B cell (primary cell): ENCODE data around the gene MACO1. TPM values are rescaled to one million over a fixed set of nuclear protein-coding genes. Genes with fewer than 3 reads are reported as not detected.
A peak's percentile ranks its signal among the peaks of the same experiment; 100 is the strongest.
"Not testable (repeated sequence)": the region's sequence is repeated elsewhere in the genome, so short reads cannot be mapped to it uniquely, and the experiment has no call there.

Experiments
- ATAC-seq: fragments of 200-7000 bp; cut with Tn5 transposase; one replicate; pipeline ENCODE4 v1.10.0; 2021; ENCODE audit warnings: low read depth, mild to moderate bottlenecking, moderate number of reproducible peaks, moderate library complexity
- CTCF ChIA-PET: fragments of 350-600 bp; sonication (Branson Sonifier 250); formaldehyde crosslinking; loops from one replicate; lab custom pipeline; 2021; ENCODE audit warnings: antibody characterized with exemption, inconsistent platforms; lab: Charles Lee
- POLR2A ChIA-PET: fragments of 350-600 bp; sonication (Branson Sonifier 250); formaldehyde crosslinking; loops from one replicate; lab custom pipeline; 2021; ENCODE audit warnings: antibody characterized with exemption; lab: Charles Lee
- DNase-seq: peaks from one replicate; pipeline ENCODE4 v3.0.0; 2013
- H2AFZ ChIP-seq: 2 replicates; pipeline ENCODE4 v1.6.1; 2012; ENCODE audit warnings: mild to moderate bottlenecking, low read depth, low read length; ENCODE audit not compliant: insufficient read depth, poor library complexity, severe bottlenecking
- H3K27ac ChIP-seq, 2 donors: 1 replicate in 1 of 2; 2 replicates in 1 of 2; pipeline ENCODE4 v1.5.1; 2012 to 2013; ENCODE audit warnings: low read length in 2 of 2, mild to moderate bottlenecking in 2 of 2, moderate library complexity in 1 of 2
- H3K27me3 ChIP-seq, 4 experiments: fragments of 200-600 bp in 1 of 4; sonication (generic) in 1 of 4; replicated peaks in 1 of 4; 1 replicate in 2 of 4; 2 replicates in 2 of 4; pipeline versions ENCODE4 v1.6.1 to v1.7.0; 2013 to 2016; ENCODE audit warnings: low read length in 3 of 4, mild to moderate bottlenecking in 2 of 4, mixed read lengths in 1 of 4, moderate library complexity in 1 of 4; ENCODE audit not compliant: insufficient read depth in 4 of 4, control insufficient read depth in 3 of 4; ENCODE audit errors: control extremely low read depth in 1 of 4
- H3K36me3 ChIP-seq, 2 experiments: replicated peaks in 1 of 2; 1 replicate in 1 of 2; 2 replicates in 1 of 2; pipeline versions ENCODE4 v1.6.1 to v1.7.1; 2013; ENCODE audit warnings: low read length in 1 of 2; ENCODE audit not compliant: insufficient read depth in 2 of 2, control insufficient read depth in 1 of 2; ENCODE audit errors: control extremely low read depth in 1 of 2, extremely low read depth in 1 of 2
- H3K4me1 ChIP-seq, 2 donors: fragments of 200-600 bp in 1 of 2; sonication (generic) in 1 of 2; 1 replicate in 1 of 2; 2 replicates in 1 of 2; pipeline versions ENCODE4 v1.5.1 to v1.6.1; 2013 to 2017; ENCODE audit warnings: low read length in 2 of 2; ENCODE audit not compliant: control insufficient read depth in 2 of 2, insufficient read depth in 2 of 2
- H3K4me2 ChIP-seq: replicated peaks from 2 replicates; pipeline ENCODE3; 2012; ENCODE audit warnings: mild to moderate bottlenecking, low read depth, low read length; ENCODE audit not compliant: poor library complexity, severe bottlenecking
- H3K4me3 ChIP-seq, 5 experiments: fragments of 200-600 bp in 1 of 5; sonication (generic) in 1 of 5; 1 replicate in 3 of 5; 2 replicates in 2 of 5; pipeline versions ENCODE4 v1.5.1 to v1.7.0; 2011 to 2016; ENCODE audit warnings: low read length in 4 of 5, mild to moderate bottlenecking in 4 of 5, low read depth in 2 of 5, control low read depth in 1 of 5, moderate library complexity in 1 of 5; ENCODE audit not compliant: insufficient read depth in 1 of 5; ENCODE audit errors: control extremely low read depth in 1 of 5, extremely low read depth in 1 of 5
- H3K79me2 ChIP-seq: fragments of 200-600 bp; sonication (generic); one replicate; pipeline ENCODE4 v1.6.0; 2016; ENCODE audit warnings: low read length; ENCODE audit not compliant: control insufficient read depth, insufficient read depth
- H3K9ac ChIP-seq: fragments of 200-600 bp; sonication (generic); 2 replicates; pipeline ENCODE4 v1.6.1; 2017; ENCODE audit warnings: mild to moderate bottlenecking, low read length, moderate library complexity
- H3K9me3 ChIP-seq, 3 donors: one replicate each; pipeline versions ENCODE4 v1.6.1 to v1.7.1; 2013; ENCODE audit warnings: low read length in 2 of 3; ENCODE audit not compliant: control insufficient read depth in 2 of 3, insufficient read depth in 1 of 3; ENCODE audit errors: control extremely low read depth in 1 of 3
- H4K20me1 ChIP-seq: 2 replicates; pipeline ENCODE4 v1.6.0; 2012; ENCODE audit warnings: mild to moderate bottlenecking, low read length; ENCODE audit not compliant: insufficient read depth, control insufficient read depth, poor library complexity, severe bottlenecking
- H3K27ac Mint-ChIP-seq: one replicate; pipeline ENCODE4 v1.8.0; 2021; ENCODE audit warnings: mixed read lengths
- H3K27me3 Mint-ChIP-seq: one replicate; pipeline ENCODE4 v1.8.0; 2021; ENCODE audit warnings: mixed read lengths
- H3K4me1 Mint-ChIP-seq: one replicate; pipeline ENCODE4 v1.8.0; 2021; ENCODE audit warnings: mixed read lengths
- H3K4me3 Mint-ChIP-seq: one replicate; pipeline ENCODE4 v1.8.0; 2021; ENCODE audit warnings: mixed read lengths
- H3K9me3 Mint-ChIP-seq: one replicate; pipeline ENCODE4 v1.8.0; 2022; ENCODE audit warnings: mixed read lengths; ENCODE audit not compliant: insufficient read depth
- EZH2 ChIP-seq: IDR thresholded peaks from 2 replicates; pipeline ENCODE4 v1.6.1; 2012; ENCODE audit warnings: borderline replicate concordance, low read depth, mild to moderate bottlenecking, moderate library complexity, low read length; ENCODE audit not compliant: insufficient read depth, poor library complexity, severe bottlenecking
- WGBS: methylation state at CpG from one replicate; pipeline ENCODE4 v1.1.5; 2013; ENCODE audit warnings: missing lambda C conversion rate; ENCODE audit not compliant: insufficient coverage; 5-methylcytosine and 5-hydroxymethylcytosine counted together
- intact Hi-C: fragments of 100-400 bp; cut with micrococcal nuclease; formaldehyde crosslinking; loops from one replicate; pipeline ENCODE4 v1.10.0; 2022
- polyA minus RNA-seq: library from RNA; depleted of rRNA, polyadenylated mRNA; stranded (reverse); fragments of >200 nt; gene quantifications from 2 replicates; pipeline ENCODE4 v1.2.3, GENCODE V29; 2012
- polyA plus RNA-seq: library from polyadenylated mRNA; depleted of rRNA; stranded (reverse); fragments of >200 nt; gene quantifications from 2 replicates; pipeline ENCODE4 v1.2.3, GENCODE V29; 2012
- total RNA-seq, 2 donors: library from RNA; stranded (reverse); fragments of 120-200 nt in 1 of 2; gene quantifications; 1 replicate in 1 of 2; 2 replicates in 1 of 2; pipeline versions ENCODE4 v1.2.3 to v1.2.4, GENCODE V29; 2013 to 2022
- TF ChIP-seq, protein P1 (sequence below): fragments of 200-600 bp; IDR thresholded peaks from one replicate; pipeline ENCODE4 v1.8.0; 2022; ENCODE audit warnings: antibody characterized with exemption, mild to moderate bottlenecking

The MACO1 gene, protein sequence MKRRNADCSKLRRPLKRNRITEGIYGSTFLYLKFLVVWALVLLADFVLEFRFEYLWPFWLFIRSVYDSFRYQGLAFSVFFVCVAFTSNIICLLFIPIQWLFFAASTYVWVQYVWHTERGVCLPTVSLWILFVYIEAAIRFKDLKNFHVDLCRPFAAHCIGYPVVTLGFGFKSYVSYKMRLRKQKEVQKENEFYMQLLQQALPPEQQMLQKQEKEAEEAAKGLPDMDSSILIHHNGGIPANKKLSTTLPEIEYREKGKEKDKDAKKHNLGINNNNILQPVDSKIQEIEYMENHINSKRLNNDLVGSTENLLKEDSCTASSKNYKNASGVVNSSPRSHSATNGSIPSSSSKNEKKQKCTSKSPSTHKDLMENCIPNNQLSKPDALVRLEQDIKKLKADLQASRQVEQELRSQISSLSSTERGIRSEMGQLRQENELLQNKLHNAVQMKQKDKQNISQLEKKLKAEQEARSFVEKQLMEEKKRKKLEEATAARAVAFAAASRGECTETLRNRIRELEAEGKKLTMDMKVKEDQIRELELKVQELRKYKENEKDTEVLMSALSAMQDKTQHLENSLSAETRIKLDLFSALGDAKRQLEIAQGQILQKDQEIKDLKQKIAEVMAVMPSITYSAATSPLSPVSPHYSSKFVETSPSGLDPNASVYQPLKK
- total RNA-seq: 20.7 and 21.2 TPM in 2 replicates
- 26.1 TPM for total RNA-seq (2013)
- polyA plus RNA-seq: 4.9 and 7.5 TPM in 2 replicates
- 11.0 and 13.8 TPM in 2 replicates for polyA minus RNA-seq

DNA sequence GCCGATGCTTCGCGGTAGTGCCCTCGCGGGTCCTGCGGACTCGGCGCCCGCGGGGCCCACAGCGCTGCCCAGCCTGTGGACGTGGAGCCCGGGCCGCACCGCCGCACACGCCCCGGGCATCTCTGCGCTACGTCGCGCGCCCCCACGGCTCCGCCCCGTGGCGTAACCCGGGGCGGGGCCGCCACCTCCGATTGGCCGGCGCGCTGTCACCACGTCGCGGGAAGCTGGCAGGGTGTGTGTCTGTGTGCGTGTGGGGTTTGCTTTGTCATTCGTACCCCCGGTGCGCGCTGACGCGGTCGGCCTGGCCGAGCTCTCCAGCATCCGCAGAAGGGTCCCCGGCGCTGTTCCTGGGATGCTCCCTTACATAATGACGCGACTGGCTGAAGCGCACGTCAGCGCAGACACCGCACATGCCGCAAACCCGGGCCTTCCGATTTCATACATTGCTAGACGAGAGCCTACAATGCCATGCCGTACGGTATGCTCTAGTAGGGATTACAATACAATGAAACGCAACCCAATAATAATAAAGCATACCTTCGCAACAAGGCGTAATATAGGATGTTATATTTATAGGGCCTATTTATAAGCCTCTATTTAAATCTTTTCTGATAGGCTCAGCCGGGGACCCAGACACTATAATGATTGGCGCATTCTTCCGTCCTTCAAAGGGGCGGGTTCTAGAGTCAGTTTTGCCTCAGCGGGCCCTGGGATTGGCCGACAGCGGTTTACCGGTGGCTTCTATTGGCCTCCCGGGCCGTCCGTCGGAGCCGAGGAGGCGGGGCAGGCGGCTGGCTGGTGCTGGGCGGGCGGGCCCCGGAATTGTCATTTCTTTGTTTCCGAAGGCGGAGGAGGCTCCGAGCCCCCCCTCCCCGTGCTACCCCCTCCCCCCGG, at the start of gene MACO1:
MACO1 (plus strand) TSS at position 825 of the 894 bp plus-strand sequence. CDS start 202 bp downstream, outside the sequence.
- Histone ChIP-seq H3K4me2 (peak within 1 kb of the TSS; percentile 78), H3K4me3 (peak within 1 kb of the TSS; percentile 75 to 100 (median 98)), H3K36me3 (no peaks in the 10 kb centered on the region), H3K79me2 (peaks cover 38% of the 10 kb centered on the region), H3K9me3 (no peaks in the 10 kb centered on the region), H3K4me1 (peaks cover 13 to 28% of the 10 kb centered on the region in 2 donors), H3K27ac (peak within 1 kb of the TSS; percentile 93 to 99), H4K20me1 (peaks cover 9% of the 10 kb centered on the region), H2AFZ (peak within 1 kb of the TSS; percentile 85), H3K9ac (peak within 1 kb of the TSS; percentile 83), H3K27me3 (no peaks in the 10 kb centered on the region)
- TF ChIP-seq EZH2: no peak
- TF ChIP-seq, protein P1, sequence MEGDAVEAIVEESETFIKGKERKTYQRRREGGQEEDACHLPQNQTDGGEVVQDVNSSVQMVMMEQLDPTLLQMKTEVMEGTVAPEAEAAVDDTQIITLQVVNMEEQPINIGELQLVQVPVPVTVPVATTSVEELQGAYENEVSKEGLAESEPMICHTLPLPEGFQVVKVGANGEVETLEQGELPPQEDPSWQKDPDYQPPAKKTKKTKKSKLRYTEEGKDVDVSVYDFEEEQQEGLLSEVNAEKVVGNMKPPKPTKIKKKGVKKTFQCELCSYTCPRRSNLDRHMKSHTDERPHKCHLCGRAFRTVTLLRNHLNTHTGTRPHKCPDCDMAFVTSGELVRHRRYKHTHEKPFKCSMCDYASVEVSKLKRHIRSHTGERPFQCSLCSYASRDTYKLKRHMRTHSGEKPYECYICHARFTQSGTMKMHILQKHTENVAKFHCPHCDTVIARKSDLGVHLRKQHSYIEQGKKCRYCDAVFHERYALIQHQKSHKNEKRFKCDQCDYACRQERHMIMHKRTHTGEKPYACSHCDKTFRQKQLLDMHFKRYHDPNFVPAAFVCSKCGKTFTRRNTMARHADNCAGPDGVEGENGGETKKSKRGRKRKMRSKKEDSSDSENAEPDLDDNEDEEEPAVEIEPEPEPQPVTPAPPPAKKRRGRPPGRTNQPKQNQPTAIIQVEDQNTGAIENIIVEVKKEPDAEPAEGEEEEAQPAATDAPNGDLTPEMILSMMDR: no peak
- ChIA-PET CTCF (interaction anchor here (0.6 kb wide), 2 partner anchors 33 to 89 kb away, joined by 3 to 4 read pairs; no protein-coding TSS in a partner anchor), POLR2A (interaction anchor here (0.5 to 2.1 kb wide), 7 partner anchors 9 to 1586 kb away, joined by 3 to 7 read pairs (median 4); partner anchors contain the start of genes RCAN3 and SYF2)
- Mint-ChIP-seq H3K4me1 (peaks cover 37% of the 10 kb centered on the region), H3K27ac (peak within 1 kb of the TSS; percentile 99), H3K9me3 (no peaks in the 10 kb centered on the region), H3K4me3 (peak within 1 kb of the TSS; percentile 99), H3K27me3 (no peaks in the 10 kb centered on the region)
- intact Hi-C loops: loop anchor here (1.0 to 5.0 kb wide), 6 partner anchors 93 to 788 kb away; partner anchors contain the start of genes MAN1C1, SRRM1, SYF2 and TMEM50A
- ATAC-seq (peak; percentile 83), DNase-seq (peak; percentile 97)
- under 1% methylated on average over 70 of the region's 87 CpGs for WGBS

DNA sequence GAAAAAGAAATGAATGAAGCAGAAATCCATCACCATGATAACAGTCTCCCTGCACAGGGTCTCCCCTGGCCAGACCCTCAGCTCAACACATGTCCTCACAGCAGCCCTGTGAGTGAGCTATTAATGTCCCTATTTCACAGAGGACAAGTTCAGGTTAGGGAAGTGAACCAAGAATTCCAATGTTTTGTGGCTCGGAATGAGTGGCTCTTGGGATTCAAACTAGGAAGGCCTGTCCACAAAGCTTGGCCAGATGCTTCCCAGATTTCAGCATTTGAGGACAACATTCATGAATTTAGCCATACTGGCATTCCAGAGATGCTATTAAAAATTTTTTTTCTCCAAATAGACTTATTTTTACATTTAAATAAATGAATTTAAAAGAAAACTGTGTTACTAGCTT, 48.2 kb upstream of the MACO1 start:
- H3K9me3 ChIP-seq, H3K4me1 Mint-ChIP-seq, CTCF ChIA-PET, H3K4me1 ChIP-seq, H3K9ac ChIP-seq, H3K27me3 ChIP-seq, H3K4me3 Mint-ChIP-seq, H3K4me2 ChIP-seq, H3K27ac ChIP-seq, H4K20me1 ChIP-seq, H3K9me3 Mint-ChIP-seq, DNase-seq, H3K79me2 ChIP-seq, POLR2A ChIA-PET, H3K4me3 ChIP-seq, intact Hi-C loops, H3K27ac Mint-ChIP-seq, H2AFZ ChIP-seq, H3K36me3 ChIP-seq, ATAC-seq: not testable (repeated sequence)
- H3K27me3 Mint-ChIP-seq: peaks cover 13% of the 10 kb centered on the region
- WGBS: 100% methylated on average over 1 of the region's 1 CpG

DNA sequence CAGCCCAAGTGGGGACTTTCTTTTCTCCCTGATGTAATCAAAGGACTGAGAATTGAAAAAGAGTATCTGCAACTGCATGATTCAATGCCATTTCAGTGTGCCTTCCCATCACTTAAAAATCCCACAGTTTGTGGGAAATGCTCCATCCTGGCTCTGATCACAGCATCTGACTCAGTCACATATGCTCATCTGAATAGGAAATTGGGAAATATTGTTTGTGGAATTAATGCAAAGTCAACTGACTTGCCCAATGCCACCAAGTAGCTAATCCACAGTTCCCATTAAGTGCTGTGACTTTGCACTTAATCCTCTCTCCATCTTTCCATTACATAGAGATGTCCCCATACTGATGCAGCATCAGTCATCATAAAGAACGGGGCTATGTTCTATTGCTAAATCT, 47.6 kb upstream of the MACO1 start:
- H4K20me1 ChIP-seq, H3K9me3 Mint-ChIP-seq, H3K4me3 Mint-ChIP-seq, ATAC-seq, H3K9ac ChIP-seq, H3K36me3 ChIP-seq, intact Hi-C loops, H3K9me3 ChIP-seq, H3K79me2 ChIP-seq, H3K27me3 ChIP-seq, H3K4me3 ChIP-seq, H3K4me2 ChIP-seq, POLR2A ChIA-PET, H3K4me1 Mint-ChIP-seq, CTCF ChIA-PET, H3K27ac Mint-ChIP-seq, DNase-seq, H2AFZ ChIP-seq, H3K4me1 ChIP-seq, H3K27ac ChIP-seq: not testable (repeated sequence)
- WGBS: 100% methylated on average over 1 of the region's 1 CpG
- H3K27me3 Mint-ChIP-seq: peaks cover 13% of the 10 kb centered on the region
